SKM-1 treated with dmso at 0.1 percent for 144 hours (cell line): Measurements from ENCODE around the gene MYO7B.

Experiments
- DNase-seq: peaks from one replicate; lab custom pipeline; 2025; ENCODE audit not compliant: unreplicated experiment; lab: John Stamatoyannopoulos, UW

The MYO7B gene

GRCh38 chr2:127607399-127607908 lies 72.0 kb downstream of the MYO7B start:
- no peak for DNase-seq

- DNase-seq = no peak
Measured at GRCh38 chr2:127608061-127609030, 72.9 kb downstream of the MYO7B start.

DNA sequence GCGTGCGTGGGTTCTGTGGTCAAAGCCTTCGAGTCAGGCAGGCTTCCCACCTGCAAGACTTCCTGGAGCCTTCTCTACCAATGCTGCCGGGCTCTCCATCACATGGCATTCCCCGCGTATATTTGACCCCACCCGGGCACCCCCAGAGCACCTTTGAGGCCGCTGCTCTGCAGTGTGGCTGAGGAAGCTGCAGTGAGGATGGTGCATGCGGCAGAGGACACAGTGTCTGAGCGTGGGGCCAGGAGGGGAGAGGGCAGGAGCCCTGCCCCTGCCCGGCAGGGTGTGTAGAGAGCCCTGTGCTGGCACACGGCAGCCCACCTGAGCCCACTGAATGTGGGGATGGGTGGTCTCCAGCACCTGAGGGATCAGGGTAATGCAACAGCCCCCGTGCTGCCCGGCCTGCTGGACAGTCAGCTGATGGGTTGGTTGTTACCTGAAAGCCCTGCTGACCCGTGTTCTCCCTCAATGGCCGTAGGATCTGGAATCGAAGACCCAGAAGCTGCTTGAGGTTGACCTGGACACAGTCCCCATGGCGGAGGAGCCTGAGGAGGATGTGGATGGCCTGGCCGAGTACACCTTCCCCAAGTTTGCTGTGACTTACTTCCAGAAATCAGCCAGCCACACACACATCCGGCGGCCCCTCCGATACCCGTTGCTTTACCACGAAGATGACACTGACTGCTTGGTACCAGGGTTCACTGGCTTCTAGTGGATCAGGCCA lies 73.7 kb downstream of the MYO7B start:
- DNase-seq = no peak

DNA sequence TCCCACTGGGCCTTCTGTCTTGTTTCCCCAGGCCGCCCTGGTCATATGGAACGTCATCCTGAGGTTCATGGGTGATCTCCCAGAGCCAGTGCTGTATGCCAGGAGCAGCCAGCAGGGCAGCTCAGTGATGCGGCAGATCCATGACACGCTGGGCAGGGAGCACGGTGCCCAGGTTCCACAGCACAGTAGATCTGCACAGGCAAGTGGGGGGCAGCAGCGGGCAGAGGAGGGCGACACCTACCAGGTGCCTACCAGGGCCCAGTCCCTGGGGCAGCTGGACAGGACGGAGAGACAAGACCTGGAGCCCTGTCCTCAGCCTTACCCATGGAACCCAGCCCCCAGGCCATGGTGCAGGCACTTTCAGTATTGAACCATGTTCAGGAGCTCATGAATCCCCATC lies 74.3 kb downstream of the MYO7B start:
- no peak for DNase-seq

DNA sequence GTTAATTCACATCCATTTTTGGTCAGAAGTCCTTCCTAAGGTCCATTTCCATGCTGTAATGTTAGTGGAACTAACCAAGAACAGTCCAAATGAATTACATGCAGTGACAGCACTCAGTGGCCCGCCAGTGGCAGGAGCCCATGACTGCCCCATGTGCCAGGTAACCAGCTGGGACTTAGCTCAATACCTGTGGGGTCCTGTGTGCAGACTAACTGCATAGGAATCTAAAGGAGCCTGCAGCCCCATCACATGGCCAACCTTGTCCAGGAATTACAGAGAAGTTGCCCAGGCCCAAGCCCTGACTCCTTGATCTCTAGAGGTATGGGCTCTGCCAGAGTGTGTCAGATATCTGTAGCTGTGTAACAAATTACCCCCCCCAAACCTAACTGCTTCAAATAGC lies 75.1 kb downstream of the MYO7B start:
- DNase-seq = no peak

DNA sequence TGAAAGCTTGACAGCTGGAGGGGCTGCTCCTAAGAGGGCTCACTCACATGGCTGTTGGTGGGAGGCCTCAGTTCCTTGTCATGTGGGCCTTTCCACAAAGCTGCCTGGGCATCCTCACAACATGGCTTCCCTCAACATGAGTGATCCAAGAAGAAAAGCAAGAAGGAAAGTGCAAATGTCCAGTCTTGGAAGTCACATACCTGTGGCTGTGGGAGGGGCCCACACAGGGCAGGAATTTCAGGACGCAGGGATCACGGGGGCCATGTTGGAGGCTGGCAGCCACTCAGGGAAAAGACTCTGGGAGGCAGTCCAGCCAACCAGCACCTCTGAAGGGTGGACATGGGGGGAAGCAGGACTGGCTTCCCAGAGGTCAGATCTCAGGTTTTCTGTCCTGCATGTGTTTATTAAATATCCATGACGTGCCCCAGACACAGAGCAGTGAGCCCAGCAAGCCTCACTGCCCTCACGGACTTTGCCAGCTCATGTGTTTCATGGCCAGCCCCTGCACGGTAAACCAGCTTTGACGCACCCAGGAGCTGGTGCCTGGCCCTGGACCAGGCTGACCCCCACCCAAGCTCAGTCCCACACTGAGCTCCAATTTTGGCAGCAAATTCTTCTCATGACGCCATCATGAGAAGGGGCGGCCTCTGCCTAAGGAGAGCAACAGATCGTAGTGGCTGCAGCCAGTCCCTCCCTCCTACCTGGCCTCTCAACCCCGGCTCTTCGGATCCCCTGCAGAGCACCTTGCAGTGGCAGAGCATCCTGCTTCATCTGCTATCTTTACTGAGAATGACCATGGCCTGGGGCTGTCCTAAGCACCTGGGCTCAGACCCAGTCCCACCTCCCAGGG lies 75.8 kb downstream of the MYO7B start:
- no peak for DNase-seq

- no peak for DNase-seq
Measured at GRCh38 chr2:127612111-127612822, 76.8 kb downstream of the MYO7B start.

- DNase-seq = no peak
Measured at GRCh38 chr2:127614246-127614645, 78.8 kb downstream of the MYO7B start.

DNA sequence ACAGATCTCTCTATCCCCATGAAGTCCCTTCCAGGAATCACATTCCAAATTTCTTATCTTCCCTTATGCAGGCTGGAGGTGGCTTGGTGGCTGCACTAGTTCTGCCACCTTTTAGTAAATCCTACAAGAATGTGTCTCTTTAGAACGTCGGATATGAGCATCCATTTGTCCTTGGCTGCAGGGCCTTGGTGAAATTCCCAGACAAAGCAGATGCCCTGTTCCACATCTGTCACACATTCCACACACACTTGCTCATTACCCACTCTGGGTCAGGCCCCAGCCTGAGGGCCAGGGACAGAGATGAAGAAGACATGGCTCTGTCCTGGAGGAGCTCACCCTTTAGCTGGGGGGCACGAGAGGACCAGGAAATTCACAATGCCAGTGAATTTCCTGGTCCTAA lies 79.2 kb downstream of the MYO7B start:
- DNase-seq = no peak

- DNase-seq = no peak
Measured at GRCh38 chr2:127615511-127616166, 80.2 kb downstream of the MYO7B start.

- no peak for DNase-seq
Measured at GRCh38 chr2:127618551-127619202, 83.2 kb downstream of the MYO7B start.

- no peak for DNase-seq
Measured at GRCh38 chr2:127619203-127619590, 83.7 kb downstream of the MYO7B start.

DNA sequence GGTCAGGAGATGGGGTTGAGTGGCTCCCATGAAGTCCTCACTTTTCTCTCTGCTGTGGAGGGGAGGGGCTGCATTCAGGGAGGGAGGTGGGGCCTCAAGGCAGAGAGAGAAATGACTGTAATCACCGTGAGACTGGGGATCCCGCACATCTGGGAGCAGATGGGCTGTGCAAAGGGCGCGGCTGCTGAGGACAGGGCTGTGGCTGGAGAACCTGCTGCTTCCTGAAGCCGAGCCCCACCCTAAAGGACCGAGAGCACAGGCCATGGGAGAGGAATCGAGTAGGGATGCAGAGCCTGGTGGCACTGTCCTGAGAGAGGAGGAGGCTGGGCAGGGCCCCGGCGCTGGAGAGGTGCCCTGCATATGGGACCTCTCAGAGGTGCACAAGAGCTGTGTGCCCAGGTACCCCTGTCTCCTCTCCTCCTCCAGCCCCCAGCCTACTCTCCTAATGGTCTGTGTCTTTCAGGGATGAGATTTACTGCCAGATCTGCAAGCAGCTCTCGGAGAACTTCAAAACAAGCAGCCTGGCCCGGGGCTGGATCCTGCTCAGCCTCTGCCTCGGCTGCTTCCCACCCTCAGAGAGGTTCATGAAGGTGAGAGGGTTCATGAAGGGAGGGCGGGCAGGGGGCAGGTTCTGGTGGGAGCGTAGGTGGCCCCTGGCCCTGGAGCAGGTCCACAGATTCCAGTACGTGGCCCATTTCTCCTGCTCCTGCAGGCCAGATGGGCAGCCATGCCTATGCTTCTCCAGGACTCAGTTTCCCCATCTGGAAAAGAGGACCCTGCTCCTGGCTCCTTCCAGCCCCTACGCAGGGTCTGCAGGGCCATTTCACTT lies 84.6 kb downstream of the MYO7B start:
- DNase-seq = no peak

- no peak for DNase-seq
Measured at GRCh38 chr2:127620866-127621265, 85.4 kb downstream of the MYO7B start.

- DNase-seq = no peak
Measured at GRCh38 chr2:127621981-127622431, 86.5 kb downstream of the MYO7B start.

DNA sequence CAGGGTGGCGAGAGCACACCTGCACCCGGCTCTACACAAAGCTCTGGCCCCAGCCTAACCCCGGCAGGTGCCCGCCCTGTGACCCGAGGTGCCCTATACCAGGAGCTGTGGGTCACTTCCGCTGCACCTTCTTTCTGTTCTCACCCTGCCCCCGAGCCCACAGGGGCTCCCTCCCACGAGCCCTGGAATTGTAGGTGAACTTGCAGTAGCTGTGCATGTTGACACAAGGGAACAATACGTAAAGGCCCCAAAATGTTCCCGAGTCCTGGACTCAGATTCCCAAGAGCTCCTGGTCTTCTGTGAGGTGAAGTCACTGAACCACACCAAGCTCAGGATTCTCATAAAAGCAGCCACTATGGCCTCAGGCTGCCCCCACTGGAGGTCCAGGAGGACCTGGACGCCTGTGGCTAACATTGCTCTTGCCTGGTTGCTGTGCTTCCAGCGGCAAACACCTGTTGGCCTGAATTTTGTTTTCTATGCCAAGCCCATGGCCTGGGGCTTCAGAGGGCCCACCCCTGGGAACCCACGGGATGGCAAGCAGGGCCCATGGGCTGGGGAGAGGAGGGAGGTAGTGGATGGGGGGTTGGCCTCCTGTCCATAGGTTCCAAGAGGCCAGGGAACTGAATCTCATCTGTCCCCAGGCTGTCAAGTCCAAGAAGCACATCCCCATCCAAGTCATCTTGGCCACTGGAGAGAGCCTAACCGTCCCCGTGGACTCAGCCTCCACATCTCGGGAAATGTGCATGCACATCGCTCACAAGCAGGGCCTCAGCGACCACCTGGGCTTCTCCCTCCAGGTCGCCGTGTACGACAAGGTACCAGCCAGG lies 87.3 kb downstream of the MYO7B start:
- no peak for DNase-seq
